ENCODE measurements around the gene HBQ1.
"Not testable (repeated sequence)": the region's sequence is repeated elsewhere in the genome, so short reads cannot be mapped to it uniquely, and the experiment has no call there.

The HBQ1 gene

GRCh38 chr16:180101-180675 is at the start of gene HBQ1:
TSS of gene HBQ1 (plus strand) at chr16:180459. CDS start at chr16:180487, 28 bp downstream.
- no peak for DNase-seq

- no peak for DNase-seq
Observed at GRCh38 chr16:130533-131173, 49.6 kb upstream of the HBQ1 start.

- DNase-seq, result no peak
Observed at GRCh38 chr16:132120-132519, 48.1 kb upstream of the HBQ1 start.

GRCh38 chr16:133716-134115 is 46.5 kb upstream of the HBQ1 start:
- DNase-seq, result no peak

GRCh38 chr16:138049-138417 is 42.2 kb upstream of the HBQ1 start:
- no peak for DNase-seq

GRCh38 chr16:140175-140857 is 39.9 kb upstream of the HBQ1 start:
- DNase-seq, result no peak

GRCh38 chr16:142405-142967 is 37.8 kb upstream of the HBQ1 start:
- no peak for DNase-seq

GRCh38 chr16:143047-143446 is 37.2 kb upstream of the HBQ1 start:
- no peak for DNase-seq

- DNase-seq, result no peak
Observed at GRCh38 chr16:143456-143855, 36.8 kb upstream of the HBQ1 start.

GRCh38 chr16:144797-145252 is 35.4 kb upstream of the HBQ1 start:
- DNase-seq, result no peak

- no peak for DNase-seq
Observed at GRCh38 chr16:146646-147045, 33.6 kb upstream of the HBQ1 start.

GRCh38 chr16:149024-149660 is 31.1 kb upstream of the HBQ1 start:
- no peak for DNase-seq

- no peak for DNase-seq
Observed at GRCh38 chr16:152141-153128, 27.8 kb upstream of the HBQ1 start, which contains the start of gene HBZ. TSS of gene HBZ (plus strand) at chr16:152644. CDS start at chr16:152910, 266 bp downstream.

- not testable (repeated sequence) for DNase-seq
Observed at GRCh38 chr16:153129-153521, 27.1 kb upstream of the HBQ1 start.

- not testable (repeated sequence) for DNase-seq
Observed at GRCh38 chr16:153550-154216, 26.6 kb upstream of the HBQ1 start.

- DNase-seq, result no peak
Observed at GRCh38 chr16:154217-155030, 25.8 kb upstream of the HBQ1 start.

- no peak for DNase-seq
Observed at GRCh38 chr16:155031-155398, 25.2 kb upstream of the HBQ1 start.

- no peak for DNase-seq
Observed at GRCh38 chr16:159136-159849, 21.0 kb upstream of the HBQ1 start.

- not testable (repeated sequence) for DNase-seq
Observed at GRCh38 chr16:160242-160641, 20.0 kb upstream of the HBQ1 start.

GRCh38 chr16:160691-161190 is 19.5 kb upstream of the HBQ1 start:
- DNase-seq, result no peak
